Activated CD4-positive, alpha-beta T cell treated with anti-CD3 and anti-CD28 coated beads for 36 hours (primary cell): Measurements from ENCODE around the gene NXPH1. TPM values are rescaled to one million over a fixed set of nuclear protein-coding genes. Genes with fewer than 3 reads are reported as not detected.

Experiments used
- ATAC-seq: fragments of 200-7000 bp; cut with Tn5 transposase; one replicate; pipeline ENCODE4 v1.10.0; 2021; ENCODE audit warnings: mild to moderate bottlenecking, moderate library complexity
- CTCF ChIA-PET: fragments of 350-600 bp; sonication (Branson Sonifier 250); formaldehyde crosslinking; loops from one replicate; lab custom pipeline; 2021; ENCODE audit warnings: antibody characterized with exemption; lab: Charles Lee
- POLR2A ChIA-PET: fragments of 350-600 bp; sonication (Branson Sonifier 250); formaldehyde crosslinking; loops from one replicate; lab custom pipeline; 2021; ENCODE audit warnings: antibody characterized with exemption, inconsistent platforms; lab: Charles Lee
- DNase-seq: peaks from one replicate; pipeline ENCODE4 v3.0.0-alpha.2; 2020
- H3K27ac Mint-ChIP-seq: one replicate; pipeline ENCODE4 v1.8.0; 2021; ENCODE audit warnings: mixed read lengths
- H3K27me3 Mint-ChIP-seq: one replicate; pipeline ENCODE4 v1.8.0; 2021; ENCODE audit warnings: mixed read lengths
- H3K36me3 Mint-ChIP-seq: one replicate; pipeline ENCODE4 v1.8.0; 2021; ENCODE audit warnings: low read depth, mixed read lengths
- H3K4me1 Mint-ChIP-seq: one replicate; pipeline ENCODE4 v1.8.0; 2021; ENCODE audit warnings: mixed read lengths
- H3K4me3 Mint-ChIP-seq: one replicate; pipeline ENCODE4 v1.8.0; 2021; ENCODE audit warnings: mild to moderate bottlenecking, moderate library complexity, mixed read lengths
- H3K9me3 Mint-ChIP-seq: one replicate; pipeline ENCODE4 v1.8.0; 2021; ENCODE audit warnings: low read depth, mixed read lengths
- intact Hi-C, 2 experiments: fragments of 100-400 bp; cut with DNase I in 1 of 2; cut with micrococcal nuclease in 1 of 2; formaldehyde crosslinking; loops; one replicate each; pipeline versions ENCODE4 v1.14.2 to v1.15.1; 2022 to 2024; cut with DNase I, micrococcal nuclease
- total RNA-seq, 2 experiments: library from RNA; stranded (reverse); gene quantifications; one replicate each; pipeline ENCODE4 v1.2.3, GENCODE V29; 2021

Gene NXPH1
- total RNA-seq, 2 experiments from 2014 or later, result not detected

DNA sequence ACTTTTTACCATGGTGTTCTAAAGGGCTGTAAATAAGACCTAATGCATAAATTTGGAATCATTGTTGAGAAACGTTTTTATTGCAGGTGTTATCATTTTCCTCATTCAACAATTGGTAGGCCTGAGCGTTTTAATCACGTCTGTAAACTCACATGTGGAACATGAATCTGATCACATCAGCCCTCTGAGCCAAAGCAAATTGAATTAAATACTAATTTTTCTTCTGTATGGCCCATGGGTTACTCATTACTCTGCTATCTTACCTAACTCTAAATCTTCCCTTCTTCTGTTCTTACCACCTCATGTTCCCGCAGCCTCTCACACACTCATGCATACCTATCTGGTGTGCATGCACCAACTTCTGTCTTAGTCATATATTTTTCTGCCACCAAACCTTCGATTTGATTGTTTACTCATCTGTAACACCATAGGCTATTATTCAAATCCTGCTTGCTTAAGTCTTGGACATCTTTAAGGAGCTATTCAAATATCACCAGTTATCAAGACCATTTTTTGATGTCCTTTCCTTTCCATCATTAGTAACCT, 82.3 kb downstream of the NXPH1 start:
- ChIA-PET POLR2A (no interaction called here), CTCF (no interaction called here)
- Mint-ChIP-seq H3K27me3 (no peaks in the 10 kb centered on the region), H3K27ac (no peak overlapping the region), H3K36me3 (no peaks in the 10 kb centered on the region), H3K4me1 (no peaks in the 10 kb centered on the region), H3K4me3 (no peak overlapping the region), H3K9me3 (no peaks in the 10 kb centered on the region)
- intact Hi-C loops, result no loop called here
- ATAC-seq (no peak), DNase-seq (no peak)

DNA sequence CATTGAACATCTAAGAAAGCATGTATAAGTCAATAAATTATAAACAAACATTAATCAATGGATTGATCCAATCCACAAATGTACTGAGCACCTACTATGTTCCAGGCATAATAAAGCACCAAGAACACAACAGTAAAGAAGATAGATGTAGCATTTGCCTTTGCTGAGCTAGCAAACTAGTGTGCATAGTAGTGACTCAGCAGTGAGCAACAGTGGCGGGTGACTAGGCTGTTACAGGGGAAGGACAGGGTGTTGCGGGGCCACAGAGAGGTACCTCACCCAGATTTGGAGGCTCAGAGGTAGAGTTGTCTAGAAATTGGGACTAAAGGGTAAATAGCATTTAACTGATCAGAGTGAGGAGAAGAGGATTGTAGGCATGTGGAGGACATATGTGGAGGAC, 83.6 kb downstream of the NXPH1 start:
- intact Hi-C loops, result no loop called here
- no peak overlapping the region for H3K4me3 Mint-ChIP-seq

DNA sequence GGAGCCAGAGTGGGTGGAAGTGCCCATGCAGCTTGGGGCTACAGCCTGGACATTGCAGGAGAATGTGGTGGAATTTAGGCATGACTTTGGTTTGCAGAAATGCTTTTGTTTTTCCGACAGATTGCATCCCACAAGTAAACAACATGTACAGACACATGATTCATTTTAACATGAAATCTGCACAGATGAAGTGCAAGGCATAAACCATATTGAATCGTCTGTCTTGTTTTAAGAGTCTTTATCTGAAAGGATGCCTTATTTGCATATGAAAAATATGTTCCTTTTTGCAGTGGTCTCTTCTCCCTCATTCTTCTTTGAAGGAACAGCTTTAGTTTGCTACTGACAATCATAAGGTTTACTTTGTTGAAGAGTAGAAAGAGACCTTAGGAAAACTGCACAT, 94.9 kb downstream of the NXPH1 start:
- DNase-seq (no peak), ATAC-seq (no peak)
- Mint-ChIP-seq H3K9me3 (peaks cover 5% of the 10 kb centered on the region), H3K27me3 (peaks cover 4% of the 10 kb centered on the region), H3K36me3 (no peaks in the 10 kb centered on the region), H3K27ac (no peak overlapping the region), H3K4me3 (no peak overlapping the region), H3K4me1 (no peaks in the 10 kb centered on the region)
- ChIA-PET CTCF (no interaction called here), POLR2A (no interaction called here)
- intact Hi-C loops, result no loop called here

More for the DNA sequence above, 83.6 kb downstream of the NXPH1 start:
- Mint-ChIP-seq H3K9me3 (no peaks in the 10 kb centered on the region), H3K27ac (no peak overlapping the region), H3K4me1 (no peaks in the 10 kb centered on the region), H3K27me3 (no peaks in the 10 kb centered on the region), H3K36me3 (no peaks in the 10 kb centered on the region)
- ATAC-seq (no peak), DNase-seq (no peak)
- CTCF ChIA-PET, result no interaction called here
- POLR2A ChIA-PET, result no interaction called here

DNA sequence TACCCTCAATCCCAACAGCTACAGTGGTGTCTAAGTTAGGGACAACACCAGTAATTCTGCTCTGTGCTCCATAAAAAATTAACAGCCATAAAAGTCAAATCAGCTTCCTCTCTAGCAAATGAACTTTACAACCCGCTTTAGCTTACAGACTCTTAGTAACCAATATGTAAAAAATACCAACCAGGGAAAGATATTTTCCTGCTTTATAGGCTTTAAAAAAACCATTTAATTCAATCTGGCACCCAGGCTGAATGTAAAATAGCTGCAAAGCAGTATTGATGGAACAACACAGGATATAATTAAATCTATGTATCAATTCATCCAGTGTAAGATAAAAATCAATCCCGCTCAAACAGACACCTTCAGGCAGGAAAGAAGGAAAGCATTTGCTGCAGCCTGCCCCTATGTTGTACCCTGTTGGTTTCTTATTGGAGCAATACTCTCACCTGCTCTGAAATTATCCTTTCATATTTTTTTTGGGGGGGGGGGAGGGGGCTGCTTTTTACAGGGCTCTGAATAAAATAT, 98.6 kb downstream of the NXPH1 start:
- no peaks in the 10 kb centered on the region for H3K36me3 Mint-ChIP-seq
- ChIA-PET CTCF (interaction anchor here (0.6 kb wide), 1 partner anchor 376 kb away, joined by 3 read pairs; no protein-coding TSS in a partner anchor), POLR2A (no interaction called here)
- no peak for ATAC-seq
- H3K27ac Mint-ChIP-seq, result no peak overlapping the region
- H3K4me3 Mint-ChIP-seq, result no peak overlapping the region
- H3K4me1 Mint-ChIP-seq, result no peaks in the 10 kb centered on the region
- DNase-seq, result no peak
- no peaks in the 10 kb centered on the region for H3K9me3 Mint-ChIP-seq
- intact Hi-C loops, result no loop called here
- H3K27me3 Mint-ChIP-seq, result peaks cover 4% of the 10 kb centered on the region

DNA sequence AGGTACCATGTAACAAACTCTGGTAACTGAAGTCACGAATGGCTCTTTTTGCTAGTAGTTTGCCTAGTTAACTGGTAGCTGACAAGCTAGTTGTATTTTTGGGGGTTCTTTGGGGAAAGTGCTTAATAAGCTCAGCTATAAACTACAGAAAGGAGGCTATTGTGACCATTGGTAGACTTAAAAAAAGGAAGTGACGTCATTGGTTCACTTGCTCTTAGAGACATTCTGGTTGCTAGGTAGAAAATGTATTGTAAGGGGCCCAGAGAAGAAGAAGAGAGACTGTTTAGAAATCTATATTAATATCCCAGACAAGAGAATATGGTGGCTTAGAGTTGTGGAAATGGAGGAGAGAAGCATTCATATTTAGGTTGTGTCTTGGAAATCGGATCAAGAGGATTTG, 103.0 kb downstream of the NXPH1 start:
- DNase-seq (no peak), ATAC-seq (no peak)
- ChIA-PET POLR2A (no interaction called here), CTCF (no interaction called here)
- H3K4me1 Mint-ChIP-seq, result no peaks in the 10 kb centered on the region
- intact Hi-C loops, result no loop called here
- no peaks in the 10 kb centered on the region for H3K9me3 Mint-ChIP-seq
- no peak overlapping the region for H3K27ac Mint-ChIP-seq
- peaks cover 5% of the 10 kb centered on the region for H3K27me3 Mint-ChIP-seq
- H3K4me3 Mint-ChIP-seq, result no peak overlapping the region
- no peaks in the 10 kb centered on the region for H3K36me3 Mint-ChIP-seq

DNA sequence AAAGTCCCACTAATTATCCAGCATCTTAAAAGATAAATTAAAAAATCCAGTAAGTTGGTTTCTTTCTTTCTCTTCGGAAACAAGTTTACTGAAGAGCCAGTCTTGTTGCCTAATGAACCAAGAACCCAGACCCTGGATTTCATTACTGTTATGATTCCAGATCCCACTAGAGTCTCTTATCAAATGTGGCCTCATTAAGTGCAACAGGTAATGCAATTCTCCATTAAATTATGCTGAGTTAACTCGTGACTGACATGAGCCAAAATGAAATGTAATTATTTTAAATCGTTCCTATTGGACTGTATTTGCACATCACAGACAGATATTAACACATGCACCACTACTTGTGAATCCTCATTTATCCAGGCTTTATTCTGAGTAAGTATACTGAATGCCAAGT, 115.6 kb downstream of the NXPH1 start:
- no peaks in the 10 kb centered on the region for H3K9me3 Mint-ChIP-seq

DNA sequence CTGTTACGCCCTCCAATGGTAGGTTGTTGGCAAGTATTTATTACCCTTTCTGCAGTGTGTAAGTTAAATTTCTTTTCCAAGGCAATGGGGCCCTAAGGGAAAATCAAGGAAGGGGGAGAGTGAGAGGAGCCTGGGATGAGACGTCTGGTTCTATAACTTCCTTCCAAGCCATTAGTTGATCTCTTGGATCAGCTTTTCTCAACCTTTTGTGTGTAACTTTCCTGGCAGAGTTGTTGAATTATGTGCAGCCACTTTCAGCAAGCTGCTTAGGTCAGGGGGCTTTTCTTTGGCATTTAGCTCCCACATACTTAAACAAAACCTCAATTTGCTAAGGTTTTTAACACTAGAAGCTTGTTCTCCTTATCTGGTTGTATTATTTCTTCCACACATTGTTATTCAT, 127.1 kb downstream of the NXPH1 start:
- Mint-ChIP-seq H3K4me3 (no peak overlapping the region), H3K36me3 (no peaks in the 10 kb centered on the region), H3K4me1 (no peaks in the 10 kb centered on the region), H3K27me3 (peaks cover 1% of the 10 kb centered on the region), H3K27ac (no peak overlapping the region), H3K9me3 (no peaks in the 10 kb centered on the region)
- intact Hi-C loops, result no loop called here
- POLR2A ChIA-PET, result no interaction called here
- ATAC-seq (no peak), DNase-seq (no peak)
- CTCF ChIA-PET, result no interaction called here

More for the DNA sequence above, 115.6 kb downstream of the NXPH1 start:
- DNase-seq (no peak), ATAC-seq (no peak)
- H3K4me1 Mint-ChIP-seq, result no peaks in the 10 kb centered on the region
- ChIA-PET CTCF (no interaction called here), POLR2A (no interaction called here)
- H3K27me3 Mint-ChIP-seq, result no peaks in the 10 kb centered on the region
- no peak overlapping the region for H3K27ac Mint-ChIP-seq
- no peaks in the 10 kb centered on the region for H3K36me3 Mint-ChIP-seq
- intact Hi-C loops, result no loop called here
- no peak overlapping the region for H3K4me3 Mint-ChIP-seq

DNA sequence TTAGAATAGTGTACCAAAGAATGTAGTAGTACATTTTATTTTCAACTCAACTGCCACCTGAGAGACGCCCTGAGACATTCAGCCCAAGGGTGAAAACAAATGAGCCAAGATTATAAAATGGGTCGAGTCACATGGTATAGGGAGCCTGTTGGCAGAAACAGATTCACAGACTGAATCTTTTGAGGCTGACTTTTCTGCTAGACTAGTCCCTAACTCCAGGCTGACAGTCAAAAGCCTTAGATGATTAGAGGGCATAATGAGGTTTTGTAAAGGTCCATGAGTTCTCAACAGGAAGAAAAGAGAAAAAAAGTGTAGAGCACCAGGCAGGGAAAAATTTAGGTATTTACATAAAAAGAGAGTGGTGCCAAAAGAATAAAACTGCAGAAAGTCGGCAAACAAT, 128.0 kb downstream of the NXPH1 start:
- intact Hi-C loops, result no loop called here
- ChIA-PET CTCF (no interaction called here), POLR2A (no interaction called here)
- H3K9me3 Mint-ChIP-seq, result no peaks in the 10 kb centered on the region
- H3K27ac Mint-ChIP-seq, result no peak overlapping the region
- H3K4me1 Mint-ChIP-seq, result no peaks in the 10 kb centered on the region
- DNase-seq (no peak), ATAC-seq (no peak)
- no peaks in the 10 kb centered on the region for H3K36me3 Mint-ChIP-seq
- H3K27me3 Mint-ChIP-seq, result peaks cover 1% of the 10 kb centered on the region
- H3K4me3 Mint-ChIP-seq, result no peak overlapping the region

DNA sequence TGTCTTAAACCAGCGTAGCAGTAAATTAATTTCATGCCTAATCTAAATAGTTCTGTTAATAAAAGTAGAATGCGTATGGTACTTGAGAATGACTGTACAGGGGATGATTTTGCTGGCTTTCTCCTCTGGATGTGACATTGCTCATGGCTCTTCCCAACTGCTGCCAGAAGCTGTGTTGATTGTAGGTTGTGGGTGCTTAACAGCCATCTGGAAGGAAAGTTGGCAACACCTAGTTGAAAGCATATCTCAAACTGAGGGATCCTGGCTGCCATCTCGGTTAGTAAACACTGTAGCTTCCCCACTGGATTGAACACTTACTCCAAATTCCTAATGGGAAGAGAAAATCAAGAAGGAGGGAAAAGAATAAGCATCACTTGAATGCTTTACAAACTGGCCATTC, 130.9 kb downstream of the NXPH1 start:
- H3K27ac Mint-ChIP-seq, result no peak overlapping the region
- H3K27me3 Mint-ChIP-seq, result peaks cover 1% of the 10 kb centered on the region
- intact Hi-C loops, result no loop called here
- H3K4me1 Mint-ChIP-seq, result no peaks in the 10 kb centered on the region
- no peak overlapping the region for H3K4me3 Mint-ChIP-seq
- DNase-seq (no peak), ATAC-seq (no peak)
- H3K36me3 Mint-ChIP-seq, result no peaks in the 10 kb centered on the region
- CTCF ChIA-PET, result no interaction called here
- POLR2A ChIA-PET, result no interaction called here
- no peaks in the 10 kb centered on the region for H3K9me3 Mint-ChIP-seq

DNA sequence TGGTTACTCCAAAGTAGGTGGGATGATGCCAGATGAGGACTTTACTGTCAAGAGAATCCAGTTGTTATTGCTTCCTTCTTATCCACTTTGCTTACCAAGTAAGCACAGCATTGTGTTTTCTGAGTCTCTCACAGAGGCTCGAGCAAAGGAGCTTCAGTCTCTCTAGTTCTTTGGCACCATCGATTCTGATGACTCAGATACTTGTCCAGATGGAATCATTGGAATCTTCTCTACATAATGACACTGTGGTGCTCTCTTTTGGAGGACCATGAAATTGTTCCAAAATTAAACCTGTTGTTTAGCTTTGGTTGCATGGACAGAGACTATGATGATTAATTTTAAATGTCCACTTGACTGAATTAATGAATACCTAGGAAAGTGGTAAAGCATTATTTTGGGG, 132.6 kb downstream of the NXPH1 start:
- ChIA-PET CTCF (no interaction called here), POLR2A (no interaction called here)
- H3K36me3 Mint-ChIP-seq, result no peaks in the 10 kb centered on the region
- no peak for ATAC-seq
- intact Hi-C loops, result no loop called here
- H3K9me3 Mint-ChIP-seq, result no peaks in the 10 kb centered on the region
- peaks cover 1% of the 10 kb centered on the region for H3K27me3 Mint-ChIP-seq
- H3K4me3 Mint-ChIP-seq, result no peak overlapping the region
- no peak overlapping the region for H3K27ac Mint-ChIP-seq
- H3K4me1 Mint-ChIP-seq, result no peaks in the 10 kb centered on the region
- DNase-seq, result no peak

DNA sequence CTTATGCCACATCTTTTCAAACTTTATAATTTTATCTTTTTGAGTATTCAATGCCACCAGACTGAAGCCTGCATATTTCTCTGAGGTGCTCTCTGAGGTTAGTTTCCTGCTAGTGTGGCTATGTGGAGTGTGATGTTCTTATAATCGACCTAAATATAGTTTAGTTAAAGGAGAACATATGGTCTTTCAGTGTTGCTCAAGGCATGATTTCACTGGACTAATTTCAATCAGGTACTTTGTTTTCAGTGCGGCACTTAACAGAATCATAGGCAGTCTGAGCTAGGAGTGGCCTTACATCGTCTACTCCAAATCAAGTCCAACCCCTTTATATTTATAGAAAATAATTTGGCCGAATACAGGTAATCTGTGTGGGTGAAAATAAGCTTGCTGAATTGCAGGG, 134.2 kb downstream of the NXPH1 start:
- H3K9me3 Mint-ChIP-seq, result no peaks in the 10 kb centered on the region
- intact Hi-C loops, result no loop called here
- no peak overlapping the region for H3K4me3 Mint-ChIP-seq
- H3K27ac Mint-ChIP-seq, result no peak overlapping the region
- ChIA-PET POLR2A (no interaction called here), CTCF (no interaction called here)
- no peak for ATAC-seq
- no peaks in the 10 kb centered on the region for H3K4me1 Mint-ChIP-seq
- H3K36me3 Mint-ChIP-seq, result no peaks in the 10 kb centered on the region
- peaks cover 1% of the 10 kb centered on the region for H3K27me3 Mint-ChIP-seq
- DNase-seq, result no peak

DNA sequence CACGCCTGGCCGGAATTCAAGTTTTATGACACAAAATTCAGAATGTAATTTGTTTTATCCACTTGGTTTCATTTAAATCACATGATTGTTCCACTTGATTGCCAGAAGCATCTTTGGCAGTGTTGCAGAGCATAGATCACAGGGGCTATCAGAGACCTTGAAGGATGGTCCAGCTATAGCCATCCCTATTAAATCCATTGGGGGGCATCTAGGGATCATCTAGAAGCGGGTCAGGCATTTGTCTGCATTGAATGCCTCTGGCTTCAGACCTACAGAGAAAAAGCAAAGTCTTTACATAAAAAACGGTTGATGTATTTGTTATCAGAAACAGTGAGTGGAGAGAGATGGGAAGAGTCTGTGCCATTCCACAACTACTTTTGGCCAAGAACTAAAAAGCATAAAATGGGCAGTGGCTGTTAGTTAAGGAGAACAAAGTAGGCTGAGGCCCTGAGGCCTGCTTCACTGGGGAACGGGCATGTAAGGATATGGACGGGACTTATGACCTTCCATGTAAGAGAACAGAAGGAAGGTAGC, 146.3 kb downstream of the NXPH1 start:
- ATAC-seq (no peak), DNase-seq (no peak)
- Mint-ChIP-seq H3K4me3 (no peak overlapping the region), H3K27me3 (no peaks in the 10 kb centered on the region), H3K36me3 (no peaks in the 10 kb centered on the region), H3K4me1 (no peaks in the 10 kb centered on the region), H3K27ac (no peak overlapping the region), H3K9me3 (no peaks in the 10 kb centered on the region)
- intact Hi-C loops, result no loop called here
- CTCF ChIA-PET, result no interaction called here
- POLR2A ChIA-PET, result no interaction called here
